ENCODE measurements around the gene ESRRA.

- TF ChIP-seq, protein P1, sequence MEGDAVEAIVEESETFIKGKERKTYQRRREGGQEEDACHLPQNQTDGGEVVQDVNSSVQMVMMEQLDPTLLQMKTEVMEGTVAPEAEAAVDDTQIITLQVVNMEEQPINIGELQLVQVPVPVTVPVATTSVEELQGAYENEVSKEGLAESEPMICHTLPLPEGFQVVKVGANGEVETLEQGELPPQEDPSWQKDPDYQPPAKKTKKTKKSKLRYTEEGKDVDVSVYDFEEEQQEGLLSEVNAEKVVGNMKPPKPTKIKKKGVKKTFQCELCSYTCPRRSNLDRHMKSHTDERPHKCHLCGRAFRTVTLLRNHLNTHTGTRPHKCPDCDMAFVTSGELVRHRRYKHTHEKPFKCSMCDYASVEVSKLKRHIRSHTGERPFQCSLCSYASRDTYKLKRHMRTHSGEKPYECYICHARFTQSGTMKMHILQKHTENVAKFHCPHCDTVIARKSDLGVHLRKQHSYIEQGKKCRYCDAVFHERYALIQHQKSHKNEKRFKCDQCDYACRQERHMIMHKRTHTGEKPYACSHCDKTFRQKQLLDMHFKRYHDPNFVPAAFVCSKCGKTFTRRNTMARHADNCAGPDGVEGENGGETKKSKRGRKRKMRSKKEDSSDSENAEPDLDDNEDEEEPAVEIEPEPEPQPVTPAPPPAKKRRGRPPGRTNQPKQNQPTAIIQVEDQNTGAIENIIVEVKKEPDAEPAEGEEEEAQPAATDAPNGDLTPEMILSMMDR (IDR thresholded peaks at IDR 0.05 in 4 of 5, conservative IDR thresholded peaks at IDR 0.05 in 1 of 5): no peak
- TF ChIP-seq POLR2A (IDR thresholded peaks at IDR 0.05): no peak
These were observed 42.0 kb downstream of the ESRRA start for GRCh38 chr11:64347193-64347867.

Measured in gastrocnemius medialis (tissue), 4 donors.